GM12892 (cell line): Measurements from ENCODE around the gene DDI1.

Experiments used
- DNase-seq: peaks from one replicate; pipeline ENCODE4 v3.0.0; 2011; ENCODE audit not compliant: insufficient read length
- FAIRE-seq: peaks from 2 replicates; lab custom pipeline; 2011; peaks lifted over from hg19 to GRCh38; lab: Jason Lieb, UNC
- POLR2A ChIP-seq: IDR thresholded peaks from 2 replicates; pipeline ENCODE4 v1.6.1; 2011; ENCODE audit warnings: low read depth, low read length, control low read depth
- POLR2AphosphoS5 ChIP-seq: IDR thresholded peaks from 2 replicates; pipeline ENCODE4 v1.6.1; 2011; ENCODE audit warnings: low read depth, low read length, control low read depth
- TAF1 ChIP-seq: IDR thresholded peaks from 2 replicates; pipeline ENCODE4 v1.6.1; 2011; ENCODE audit warnings: low read depth, mild to moderate bottlenecking, control low read depth, low read length, borderline replicate concordance

The DDI1 gene

DNA sequence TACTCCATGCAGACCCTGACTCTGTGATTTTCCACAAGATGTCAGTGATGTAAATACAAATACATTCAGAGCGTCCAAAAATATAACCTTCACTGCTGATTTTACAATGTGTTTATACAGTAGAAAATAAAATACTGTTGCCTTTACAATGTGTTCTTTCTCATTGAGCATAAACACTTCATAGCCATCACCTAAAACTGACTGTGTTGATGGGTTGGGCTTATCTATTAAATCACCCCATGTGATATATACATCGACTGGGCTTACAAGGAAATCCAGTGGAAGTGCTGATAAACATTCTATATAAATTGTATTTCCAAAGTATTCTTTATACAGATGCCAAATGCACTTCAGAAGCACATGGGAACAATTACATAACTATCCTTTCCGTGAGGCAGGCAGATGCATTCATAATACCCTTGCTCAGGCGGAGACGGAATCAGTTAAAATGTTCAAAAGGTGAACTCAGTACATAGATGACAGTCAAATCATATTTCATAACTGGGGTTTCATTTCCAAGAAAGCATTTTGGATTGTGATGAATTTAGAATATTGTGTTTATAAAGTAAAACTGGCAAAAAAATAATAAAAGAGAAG lies 27.7 kb downstream of the DDI1 start:
- FAIRE-seq (no peak), DNase-seq (no peak)
- TF ChIP-seq POLR2AphosphoS5: no peak
- TF ChIP-seq TAF1: no peak
- no peak for TF ChIP-seq POLR2A

DNA sequence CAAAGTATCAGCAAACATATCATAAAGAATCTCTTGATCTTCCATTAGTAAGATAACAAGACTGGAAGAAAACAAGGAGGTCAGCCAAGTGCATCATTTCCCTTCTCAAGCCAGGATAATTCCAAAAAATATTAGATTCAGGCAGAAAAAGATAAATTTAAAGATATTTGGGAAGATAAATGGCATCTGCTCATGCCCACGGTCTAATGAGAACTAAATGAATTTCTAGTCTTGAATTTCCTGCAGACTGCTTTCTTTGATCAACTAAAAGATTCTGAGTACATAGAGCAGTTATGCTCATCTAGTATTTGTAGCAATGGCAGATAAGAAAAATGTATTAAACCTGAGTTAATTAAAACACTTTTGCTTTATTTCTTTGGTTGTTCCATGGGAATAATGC lies 31.1 kb downstream of the DDI1 start:
- no peak for TF ChIP-seq TAF1
- no peak for TF ChIP-seq POLR2A
- no peak for TF ChIP-seq POLR2AphosphoS5
- DNase-seq: no peak
- FAIRE-seq: no peak

DNA sequence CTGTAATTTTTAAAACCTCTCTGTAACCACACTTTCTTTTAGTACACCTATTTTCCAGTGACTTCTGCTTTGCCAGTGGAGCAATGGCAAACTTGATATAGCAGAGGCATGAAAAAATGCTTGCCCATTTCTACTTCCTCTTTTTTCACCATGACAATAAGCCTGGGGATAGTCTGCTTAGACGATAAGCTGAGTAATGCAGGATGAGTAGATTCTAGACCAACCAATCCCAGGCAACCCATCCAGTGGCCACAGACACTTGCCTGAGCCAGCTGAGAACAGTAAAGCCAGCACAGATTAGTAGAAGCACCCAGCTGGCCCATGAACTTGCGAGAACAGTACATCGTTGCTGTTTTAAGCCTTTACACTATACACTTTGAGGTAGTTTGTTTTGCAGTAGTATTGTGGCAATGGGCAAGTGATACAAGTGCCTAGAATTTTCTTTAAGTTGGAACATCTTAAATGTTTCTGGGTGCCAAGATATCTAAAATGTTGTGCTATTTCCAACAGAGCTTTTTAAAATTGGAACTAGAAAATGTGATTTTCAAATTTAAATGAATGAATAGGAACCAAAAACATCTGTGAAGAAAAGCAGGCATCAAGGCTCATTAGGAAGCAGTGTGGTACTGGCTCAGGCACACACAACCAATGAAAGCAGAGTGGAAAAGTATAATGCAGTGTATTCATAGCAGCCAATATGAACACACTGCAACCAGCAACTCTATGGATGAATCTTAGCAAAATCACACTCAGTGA lies 37.7 kb downstream of the DDI1 start:
- FAIRE-seq: peak; percentile 86

DNA sequence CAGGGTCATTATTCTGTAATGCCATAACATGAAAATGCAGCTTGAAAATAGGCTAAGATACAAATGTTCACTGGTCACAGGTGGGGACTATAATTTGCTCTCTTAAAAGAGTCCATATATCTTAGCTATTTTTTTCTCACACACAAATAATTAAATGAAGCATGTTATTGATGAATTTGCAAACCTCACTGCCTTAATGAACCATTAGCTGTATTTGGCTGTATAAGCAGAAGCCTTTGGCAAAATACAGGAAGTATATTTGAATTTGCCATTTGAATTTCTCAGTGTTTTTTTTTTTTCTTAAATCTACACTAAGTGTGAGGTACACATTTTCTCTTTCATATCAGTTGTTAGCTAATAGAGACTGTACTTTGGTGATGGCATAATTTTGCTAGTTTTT lies 38.7 kb downstream of the DDI1 start:
- DNase-seq (no peak), FAIRE-seq (no peak)
- no peak for TF ChIP-seq TAF1
- TF ChIP-seq POLR2AphosphoS5: no peak
- no peak for TF ChIP-seq POLR2A

More for the DNA sequence above, 37.7 kb downstream of the DDI1 start:
- DNase-seq: no peak
- TF ChIP-seq POLR2AphosphoS5 (no peak), POLR2A (no peak), TAF1 (no peak)

DNA sequence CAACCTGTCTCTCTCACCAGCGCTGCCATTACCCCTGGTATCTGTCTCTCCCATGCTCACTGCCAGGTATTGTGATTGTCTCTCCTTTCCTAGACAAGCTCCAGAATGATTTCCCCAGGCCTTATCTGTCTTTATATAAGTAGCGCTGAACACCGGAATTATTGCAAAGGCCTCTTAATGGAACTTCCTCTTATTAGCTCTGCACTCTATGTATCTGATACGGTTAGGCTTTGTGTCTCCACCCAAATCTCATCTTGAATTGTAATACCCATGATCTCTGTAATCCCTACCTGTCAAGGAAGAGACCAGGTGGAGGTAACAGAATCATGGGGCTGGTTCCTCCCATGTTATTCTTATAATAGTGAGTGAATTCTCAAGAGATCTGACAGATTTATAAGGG lies 39.3 kb downstream of the DDI1 start:
- no peak for TF ChIP-seq POLR2A
- no peak for TF ChIP-seq POLR2AphosphoS5
- no peak for TF ChIP-seq TAF1
- FAIRE-seq (peak; percentile 70), DNase-seq (no peak)

DNA sequence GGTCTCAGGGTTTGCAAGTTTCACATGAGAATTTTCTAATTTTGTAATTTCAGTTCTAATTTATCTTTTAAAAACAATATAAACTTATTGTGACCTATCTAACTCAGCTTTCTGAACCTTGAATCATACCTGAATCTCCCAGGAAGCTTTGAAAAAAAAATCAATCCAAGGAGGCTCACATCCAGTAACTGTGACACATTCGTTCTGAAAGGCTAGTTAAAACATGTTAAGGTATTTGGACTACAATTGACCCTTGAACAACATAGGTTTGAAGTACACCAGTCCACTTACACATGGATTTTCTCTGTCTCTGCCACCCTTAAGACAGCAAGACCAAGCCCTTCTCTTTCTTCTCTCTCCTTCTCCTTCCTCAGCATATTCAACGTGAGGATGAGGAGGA lies 40.0 kb downstream of the DDI1 start:
- TF ChIP-seq TAF1: no peak
- TF ChIP-seq POLR2A: no peak
- TF ChIP-seq POLR2AphosphoS5: no peak
- DNase-seq (no peak), FAIRE-seq (no peak)

DNA sequence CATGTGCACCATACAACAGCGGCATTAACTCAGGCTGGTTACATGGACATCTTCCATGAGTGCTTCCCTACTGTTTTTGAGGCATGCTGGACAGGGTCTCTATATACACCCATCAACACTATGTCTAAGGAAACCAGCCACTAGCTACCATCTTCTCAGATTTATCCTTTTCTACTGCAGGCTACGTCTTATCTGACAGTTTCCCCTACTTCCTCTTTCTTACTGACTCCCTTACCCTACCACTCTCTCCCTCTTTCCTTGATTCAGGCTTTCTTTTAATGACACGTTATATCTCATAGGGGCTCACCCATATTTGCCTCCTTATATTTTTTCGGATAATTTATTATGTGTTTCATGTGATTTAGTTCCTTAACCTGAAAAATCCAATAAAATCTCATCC lies 41.8 kb downstream of the DDI1 start:
- DNase-seq: no peak
- TF ChIP-seq TAF1: no peak
- TF ChIP-seq POLR2A: no peak
- no peak for TF ChIP-seq POLR2AphosphoS5
- no peak for FAIRE-seq

DNA sequence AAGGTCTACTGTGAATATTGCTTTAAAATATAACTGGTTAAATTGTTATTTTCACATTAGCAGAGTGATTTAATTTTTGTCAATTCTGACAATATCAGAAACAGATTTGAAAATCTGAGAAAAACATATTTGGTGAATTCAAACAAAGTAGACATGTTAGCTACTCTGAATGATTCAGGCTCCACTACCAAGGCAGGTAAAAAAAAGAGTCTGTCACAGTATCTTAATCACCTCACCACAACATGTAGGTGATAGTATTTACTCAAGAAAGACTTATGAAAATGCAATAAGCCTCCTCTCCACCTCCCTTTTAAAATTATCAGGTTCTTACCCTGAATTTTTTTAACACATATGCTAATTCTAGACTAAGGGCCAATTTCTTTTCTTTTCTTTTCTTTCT lies 42.6 kb downstream of the DDI1 start:
- FAIRE-seq (no peak), DNase-seq (no peak)
- TF ChIP-seq TAF1 (no peak), POLR2A (no peak), POLR2AphosphoS5 (no peak)

DNA sequence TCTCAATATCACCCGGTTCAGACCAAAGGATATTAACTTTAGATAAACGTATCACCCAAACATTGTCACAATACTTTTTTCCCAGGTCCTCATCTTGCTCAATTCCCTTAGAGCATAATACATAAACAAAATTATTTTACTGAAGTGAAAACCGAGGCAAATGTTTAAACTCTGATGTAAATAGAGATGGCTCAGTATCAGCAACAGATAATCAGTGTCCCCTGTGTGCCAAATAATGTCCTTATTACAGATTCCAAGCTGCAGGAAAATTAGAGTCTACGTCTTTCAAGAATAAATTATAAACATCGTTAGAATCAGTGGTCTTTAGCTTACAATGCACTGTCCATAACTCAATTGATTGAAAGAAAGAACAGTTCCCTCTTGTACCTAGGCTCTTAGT lies 50.2 kb downstream of the DDI1 start:
- TF ChIP-seq POLR2A (no peak), POLR2AphosphoS5 (no peak), TAF1 (no peak)
- FAIRE-seq (no peak), DNase-seq (no peak)
